ENCODE data around the gene VSIG4. TPM values are rescaled to one million over a fixed set of nuclear protein-coding genes. Genes with fewer than 3 reads are reported as not detected.

Gene VSIG4
- total RNA-seq, 1 experiment from 2014 or later = not detected

DNA sequence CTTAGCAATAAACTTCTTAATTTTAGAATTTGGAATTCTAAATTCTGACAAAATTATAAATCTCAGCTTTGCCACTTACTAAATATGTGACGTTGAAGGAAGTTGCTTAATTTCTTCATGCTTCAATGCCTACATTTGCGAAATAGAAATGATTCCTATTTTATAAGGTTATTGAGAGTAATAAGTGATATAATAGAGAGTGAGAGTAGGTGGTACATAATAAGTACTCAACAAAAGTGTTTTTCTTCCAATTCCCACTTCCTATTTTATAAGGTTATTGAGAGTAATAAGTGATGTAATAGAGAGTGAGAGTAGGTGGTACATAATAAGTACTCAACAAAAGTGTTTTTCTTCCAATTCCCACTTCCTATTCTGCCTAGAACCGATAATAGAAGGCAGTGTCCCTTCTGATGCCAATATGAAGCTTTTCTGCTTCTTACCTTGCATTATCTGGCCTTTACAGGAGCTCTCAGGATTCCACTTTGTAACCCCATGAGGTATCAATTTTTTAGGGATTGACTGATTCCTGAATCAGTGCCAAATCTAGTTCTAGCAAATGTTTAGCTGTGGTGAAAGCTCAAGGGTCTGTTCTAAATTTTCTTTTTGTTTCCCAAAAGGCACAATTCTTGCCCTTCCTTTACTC is 31.4 kb downstream of the VSIG4 start:
- Histone ChIP-seq H3K27me3 (ENCODE audit: insufficient read depth, low read length) (no peaks in the 10 kb centered on the region), H2AK5ac (ENCODE audit: insufficient read length, low read length) (no peak overlapping the region), H3K14ac (ENCODE audit: insufficient read depth, low read length) (no peak overlapping the region), H2BK12ac (ENCODE audit: insufficient read length, low read depth, low read length) (no peak overlapping the region), H3K18ac (ENCODE audit: insufficient read length, low read depth, low read length) (no peak overlapping the region), H3K9me3 (ENCODE audit: control insufficient read depth, low read depth, low read length) (peaks cover 35% of the 10 kb centered on the region), H2BK5ac (ENCODE audit: insufficient read length, low read length) (no peak overlapping the region), H4K8ac (replicated peaks; ENCODE audit: insufficient read length, low read depth, low read length) (no peak overlapping the region), H3K9ac (ENCODE audit: extremely low read depth, insufficient read length, low read length) (no peak overlapping the region), H3K79me2 (ENCODE audit: insufficient read depth, low read length) (no peaks in the 10 kb centered on the region), H4K5ac (ENCODE audit: insufficient read length, low read depth, low read length) (no peak overlapping the region), H4K20me1 (ENCODE audit: control insufficient read depth, insufficient read depth, insufficient read length) (no peaks in the 10 kb centered on the region), H3K4me1 (ENCODE audit: insufficient read depth, low read length) (no peaks in the 10 kb centered on the region), H3K23me2 (ENCODE audit: insufficient read length, low read depth, low read length, poor library complexity, severe bottlenecking) (no peaks in the 10 kb centered on the region), H2BK120ac (ENCODE audit: low read depth, low read length, poor library complexity, severe bottlenecking) (no peak overlapping the region), H2AFZ (ENCODE audit: low read length) (no peak overlapping the region), H3T11ph (ENCODE audit: low read length) (no peak overlapping the region), H3K27ac (ENCODE audit: insufficient read length, low read depth, low read length) (no peak overlapping the region), H3K79me1 (ENCODE audit: insufficient read depth, low read depth, low read length, poor library complexity, severe bottlenecking) (no peaks in the 10 kb centered on the region), H2BK15ac (ENCODE audit: low read depth, low read length) (no peak overlapping the region), H3K4me2 (ENCODE audit: insufficient read depth, insufficient read length, low read length) (no peak overlapping the region), H4K91ac (ENCODE audit: insufficient read length, low read depth, low read length) (no peak overlapping the region), H2BK20ac (ENCODE audit: low read depth, low read length, poor library complexity, severe bottlenecking) (no peak overlapping the region), H3K4ac (ENCODE audit: low read depth, low read length) (no peak overlapping the region), H3K56ac (ENCODE audit: insufficient read length, low read depth, low read length) (no peak overlapping the region), H3K23ac (ENCODE audit: insufficient read length, low read depth, low read length) (no peak overlapping the region)
- Mint-ChIP-seq H3K27me3 (ENCODE audit: low read depth) (no peaks in the 10 kb centered on the region), H3K36me3 (ENCODE audit: insufficient read depth in 1 of 3, low read depth in 3 of 3) (peaks cover 0 to 2% (median 0%) of the 10 kb centered on the region in 3 experiments; a peak in 1 of 7 replicates), H3K9me3 (peaks cover 57 to 58% of the 10 kb centered on the region in 2 experiments), H3K4me3 (no peak overlapping the region), H3K4me1 (no peaks in the 10 kb centered on the region), H3K27ac (no peak overlapping the region)
- DNase-seq = no peak
- no CpG with 5 or more reads among the region's 3 CpGs for WGBS (ENCODE audit: extremely low coverage, insufficient read length, low lambda C conversion rate)
- no peak for TF ChIP-seq CTCF (conservative IDR thresholded peaks at IDR 0.05)
